Fibroblast of lung (primary cell): Measurements from ENCODE around the gene SAXO1. TPM values are rescaled to one million over a fixed set of nuclear protein-coding genes. Genes with fewer than 3 reads are reported as not detected.

Experiments used
- DNase-seq, 2 donors: peaks; one replicate each; pipeline versions ENCODE4 v3.0.0 to v3.0.0-alpha.2; 2010; ENCODE audit warnings: low read depth in 2 of 2
- H2AFZ ChIP-seq: 2 replicates; pipeline ENCODE4 v1.5.1; 2012; ENCODE audit warnings: low read length, control low read depth, inconsistent platforms
- H3K27ac ChIP-seq: 2 replicates; pipeline ENCODE4 v1.5.1; 2011; ENCODE audit warnings: low read length, control low read depth; ENCODE audit not compliant: insufficient read depth
- H3K27me3 ChIP-seq: 2 replicates; pipeline ENCODE4 v1.5.1; 2011; ENCODE audit warnings: mild to moderate bottlenecking, low read length; ENCODE audit not compliant: control insufficient read depth, insufficient read depth
- H3K36me3 ChIP-seq: 2 replicates; pipeline ENCODE4 v1.5.1; 2011; ENCODE audit warnings: low read length; ENCODE audit not compliant: control insufficient read depth, insufficient read depth
- H3K4me1 ChIP-seq: 2 replicates; pipeline ENCODE4 v1.5.1; 2011; ENCODE audit warnings: low read length; ENCODE audit not compliant: control insufficient read depth, insufficient read depth; ENCODE audit errors: extremely low read depth
- H3K4me2 ChIP-seq: 2 replicates; pipeline ENCODE4 v1.5.1; 2011; ENCODE audit warnings: low read length, control low read depth; ENCODE audit not compliant: insufficient read depth; ENCODE audit errors: extremely low read depth
- H3K4me3 ChIP-seq, 4 experiments: fragments of 200-600 bp in 1 of 4; sonication (generic) in 1 of 4; replicated peaks in 1 of 4; 2 replicates each; pipeline ENCODE4 v1.5.1; 2011 to 2016; ENCODE audit warnings: low read length in 4 of 4, low read depth in 3 of 4, mild to moderate bottlenecking in 3 of 4, control low read depth in 2 of 4, inconsistent platforms in 1 of 4, mixed read lengths in 1 of 4; ENCODE audit not compliant: insufficient read depth in 1 of 4; ENCODE audit errors: control extremely low read depth in 1 of 4
- H3K79me2 ChIP-seq: 2 replicates; pipeline ENCODE4 v1.5.1; 2012; ENCODE audit warnings: mild to moderate bottlenecking, low read length, inconsistent platforms; ENCODE audit not compliant: control insufficient read depth, insufficient read depth
- H3K9ac ChIP-seq: 2 replicates; pipeline ENCODE4 v1.5.1; 2011; ENCODE audit warnings: mild to moderate bottlenecking, low read length, control low read depth; ENCODE audit not compliant: insufficient read depth
- H3K9me3 ChIP-seq: 2 replicates; pipeline ENCODE4 v1.5.1; 2012; ENCODE audit warnings: low read depth, low read length; ENCODE audit not compliant: control insufficient read depth, insufficient read depth
- H4K20me1 ChIP-seq: 2 replicates; pipeline ENCODE4 v1.5.1; 2011; ENCODE audit warnings: low read length; ENCODE audit not compliant: control insufficient read depth, insufficient read depth; ENCODE audit errors: extremely low read depth
- CTCF ChIP-seq, 2 donors: IDR thresholded peaks in 1 of 2; conservative IDR thresholded peaks in 1 of 2; 1 replicate in 1 of 2; 2 replicates in 1 of 2; pipeline ENCODE4 v1.5.1; 2011 to 2012; ENCODE audit warnings: low read length in 2 of 2, control low read depth in 1 of 2, inconsistent platforms in 1 of 2, low read depth in 1 of 2, mild to moderate bottlenecking in 1 of 2
- EZH2 ChIP-seq: IDR thresholded peaks from 2 replicates; pipeline ENCODE4 v1.5.1; 2012; ENCODE audit warnings: low read length, control low read depth, mild to moderate bottlenecking; ENCODE audit errors: missing control alignments
- polyA plus RNA-seq, 2 donors: library from polyadenylated mRNA; depleted of rRNA in 1 of 2; stranded (reverse) in 1 of 2; unstranded in 1 of 2; fragments of >200 nt; gene quantifications; 2 replicates each; pipeline ENCODE4 v1.2.1, GENCODE V29; 2011 to 2012; ENCODE audit warnings: missing spikeins in 1 of 2
- total RNA-seq: library from RNA; depleted of rRNA; stranded (reverse); fragments of >200 nt; gene quantifications from 2 replicates; pipeline ENCODE4 v1.2.1, GENCODE V29; 2014

The SAXO1 gene
- total and polyA plus RNA-seq, 2 donors (not counting 1 experiment from before 2014, with no cell fraction given): 0.01 to 0.17 TPM

DNA sequence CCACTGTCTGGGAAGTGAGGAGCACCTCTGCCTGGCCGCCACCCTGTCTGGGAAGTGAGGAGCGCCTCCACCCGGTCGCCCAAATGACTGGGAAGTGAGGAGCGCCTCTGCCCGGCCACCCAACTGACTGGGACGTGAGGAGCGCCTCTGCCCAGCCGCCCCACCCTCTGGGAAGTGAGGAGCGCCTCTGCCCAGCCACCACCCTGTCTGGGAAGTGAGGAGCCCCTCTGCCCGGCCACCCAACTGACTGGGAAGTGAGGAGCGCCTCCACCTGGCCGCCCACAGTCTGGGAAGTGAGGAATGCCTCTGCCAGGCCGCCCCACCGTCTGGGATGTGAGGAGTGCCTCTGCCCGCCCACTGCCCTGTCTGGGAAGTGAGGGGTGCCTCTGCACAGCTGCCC is 32.9 kb downstream of the SAXO1 start:
- H2AFZ ChIP-seq: no peak overlapping the region
- no peak overlapping the region for H3K4me3 ChIP-seq
- H3K79me2 ChIP-seq: no peaks in the 10 kb centered on the region
- no peak for DNase-seq
- H3K4me1 ChIP-seq: no peaks in the 10 kb centered on the region
- no peaks in the 10 kb centered on the region for H4K20me1 ChIP-seq
- H3K9me3 ChIP-seq: no peaks in the 10 kb centered on the region
- no peak overlapping the region for H3K4me2 ChIP-seq
- H3K27me3 ChIP-seq: no peaks in the 10 kb centered on the region
- H3K9ac ChIP-seq: no peak overlapping the region
- TF ChIP-seq CTCF (conservative IDR thresholded peaks at IDR 0.05 in 1 of 2, IDR thresholded peaks at IDR 0.05 in 1 of 2; ENCODE audit: low read depth in 1 of 2, low read length in 2 of 2): no peak
- H3K36me3 ChIP-seq: no peaks in the 10 kb centered on the region
- H3K27ac ChIP-seq: no peak overlapping the region

DNA sequence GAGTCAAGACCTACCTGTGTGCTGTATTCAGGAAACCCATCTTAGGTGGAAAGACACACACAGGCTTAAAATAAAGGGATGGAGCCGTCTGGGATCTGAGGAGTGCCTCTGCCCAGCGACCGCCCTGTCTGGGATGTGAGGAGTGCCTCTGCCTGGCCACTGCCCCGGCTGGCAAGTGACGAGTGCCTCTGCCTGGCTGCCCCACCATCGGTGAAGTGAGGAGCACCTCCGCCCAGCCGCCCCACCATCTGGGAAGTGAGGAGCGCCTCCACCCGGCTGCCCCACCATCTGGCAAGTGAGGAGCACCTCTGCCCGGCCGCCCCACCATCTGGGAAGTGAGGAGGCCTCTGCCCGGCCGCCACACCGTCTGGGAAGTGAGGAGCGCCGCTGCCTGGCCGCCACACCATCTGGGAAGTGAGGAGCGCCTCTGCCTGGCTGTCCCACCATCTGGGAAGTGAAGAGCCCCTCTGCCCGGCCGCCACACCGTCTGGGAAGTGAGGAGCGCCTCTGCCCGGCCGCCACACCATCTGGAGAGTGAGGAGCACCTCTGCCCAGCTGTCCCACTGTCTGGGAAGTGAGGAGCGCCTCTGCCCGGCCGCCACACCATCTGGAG is 33.7 kb downstream of the SAXO1 start:
- no peaks in the 10 kb centered on the region for H4K20me1 ChIP-seq
- H3K4me3 ChIP-seq: no peak overlapping the region
- no peak overlapping the region for H3K9ac ChIP-seq
- no peaks in the 10 kb centered on the region for H3K4me1 ChIP-seq
- no peaks in the 10 kb centered on the region for H3K9me3 ChIP-seq
- TF ChIP-seq EZH2 (no peak), CTCF (conservative IDR thresholded peaks at IDR 0.05 in 1 of 2, IDR thresholded peaks at IDR 0.05 in 1 of 2; ENCODE audit: low read depth in 1 of 2, low read length in 2 of 2) (no peak)
- H3K79me2 ChIP-seq: no peaks in the 10 kb centered on the region
- H3K27me3 ChIP-seq: no peaks in the 10 kb centered on the region
- no peak for DNase-seq
- no peak overlapping the region for H3K4me2 ChIP-seq
- no peaks in the 10 kb centered on the region for H3K36me3 ChIP-seq
- no peak overlapping the region for H2AFZ ChIP-seq
- no peak overlapping the region for H3K27ac ChIP-seq

GRCh38 chr9:18997151-18997550 is 35.9 kb downstream of the SAXO1 start:
- DNase-seq: no peak
- H3K27ac ChIP-seq: no peak overlapping the region
- TF ChIP-seq CTCF (conservative IDR thresholded peaks at IDR 0.05 in 1 of 2, IDR thresholded peaks at IDR 0.05 in 1 of 2; ENCODE audit: low read depth in 1 of 2, low read length in 2 of 2) (no peak), EZH2 (no peak)
- no peaks in the 10 kb centered on the region for H4K20me1 ChIP-seq
- H3K9ac ChIP-seq: no peak overlapping the region
- H2AFZ ChIP-seq: no peak overlapping the region
- no peaks in the 10 kb centered on the region for H3K4me1 ChIP-seq
- H3K4me2 ChIP-seq: no peak overlapping the region
- no peaks in the 10 kb centered on the region for H3K9me3 ChIP-seq
- H3K27me3 ChIP-seq: peaks cover 3% of the 10 kb centered on the region
- no peaks in the 10 kb centered on the region for H3K79me2 ChIP-seq
- no peaks in the 10 kb centered on the region for H3K36me3 ChIP-seq
- H3K4me3 ChIP-seq: no peak overlapping the region
